Iris pigment epithelial cell (primary cell): Measurements from ENCODE around the gene C10orf71.

Source experiments
- DNase-seq: peaks from one replicate; pipeline ENCODE4 v3.0.0-alpha.2; 2011; ENCODE audit warnings: low read depth

The C10orf71 gene

GRCh38 chr10:49298983-49299815 is at the start of gene C10orf71:
C10orf71 (plus strand) TSS chr10:49299170; CDS start chr10:49322546, 23,376 bp downstream.
- peak; percentile 9 for DNase-seq

- DNase-seq = no peak
Measured at GRCh38 chr10:49252313-49253034, 46.5 kb upstream of the C10orf71 start.

- DNase-seq = no peak
Measured at GRCh38 chr10:49253340-49253906, 45.5 kb upstream of the C10orf71 start.

GRCh38 chr10:49254150-49254549 is 44.8 kb upstream of the C10orf71 start:
- no peak for DNase-seq

GRCh38 chr10:49254556-49255318 is 44.2 kb upstream of the C10orf71 start:
- no peak for DNase-seq

- DNase-seq = no peak
Measured at GRCh38 chr10:49255883-49256282, 43.1 kb upstream of the C10orf71 start.

- DNase-seq = no peak
Measured at GRCh38 chr10:49257154-49257553, 41.8 kb upstream of the C10orf71 start.

- no peak for DNase-seq
Measured at GRCh38 chr10:49257626-49258349, 41.2 kb upstream of the C10orf71 start.

GRCh38 chr10:49258350-49258683 is 40.7 kb upstream of the C10orf71 start:
- DNase-seq = no peak

GRCh38 chr10:49260644-49261296 is 38.2 kb upstream of the C10orf71 start:
- no peak for DNase-seq

GRCh38 chr10:49263591-49263990 is 35.4 kb upstream of the C10orf71 start:
- DNase-seq = no peak

- no peak for DNase-seq
Measured at GRCh38 chr10:49264177-49264677, 34.7 kb upstream of the C10orf71 start.

GRCh38 chr10:49265885-49266284 is 33.1 kb upstream of the C10orf71 start:
- no peak for DNase-seq

- DNase-seq = no peak
Measured at GRCh38 chr10:49268185-49268584, 30.8 kb upstream of the C10orf71 start.

- DNase-seq = no peak
Measured at GRCh38 chr10:49269523-49269922, 29.4 kb upstream of the C10orf71 start.

GRCh38 chr10:49270565-49270964 is 28.4 kb upstream of the C10orf71 start:
- no peak for DNase-seq

- no peak for DNase-seq
Measured at GRCh38 chr10:49271346-49271745, 27.6 kb upstream of the C10orf71 start.

- DNase-seq = no peak
Measured at GRCh38 chr10:49272251-49273081, 26.5 kb upstream of the C10orf71 start.

- DNase-seq = no peak
Measured at GRCh38 chr10:49273082-49273465, 25.9 kb upstream of the C10orf71 start.

- DNase-seq = no peak
Measured at GRCh38 chr10:49273626-49274025, 25.3 kb upstream of the C10orf71 start.
